MM.1S (cell line): ENCODE results near the gene PKDCC.

ENCODE experiments used
- DNase-seq: peaks from one replicate; pipeline ENCODE4 v3.0.0-alpha.2; 2015
- H2AFZ ChIP-seq: fragments of 300-600 bp; sonication (generic); 2 replicates; pipeline ENCODE4 v1.6.0; 2016; ENCODE audit warnings: antibody characterized with exemption, low read length
- H3F3A ChIP-seq: fragments of 300-600 bp; sonication (generic); 2 replicates; pipeline ENCODE4 v1.6.1; 2016; ENCODE audit warnings: mild to moderate bottlenecking, antibody characterized with exemption, low read length, moderate library complexity, mixed read lengths; ENCODE audit not compliant: insufficient read depth
- H3K27ac ChIP-seq: fragments of 300-600 bp; sonication (generic); 2 replicates; pipeline ENCODE4 v1.5.1; 2016; ENCODE audit warnings: mild to moderate bottlenecking, low read length
- H3K27me3 ChIP-seq: fragments of 300-600 bp; sonication (generic); replicated peaks from 2 replicates; pipeline ENCODE4 v1.6.0; 2016; ENCODE audit warnings: low read length; ENCODE audit not compliant: insufficient read depth
- H3K36me3 ChIP-seq: fragments of 300-600 bp; sonication (generic); replicated peaks from 2 replicates; pipeline ENCODE4 v1.6.1; 2016; ENCODE audit warnings: mild to moderate bottlenecking, low read length, mixed read lengths; ENCODE audit not compliant: insufficient read depth
- H3K4me1 ChIP-seq: fragments of 300-600 bp; sonication (generic); 2 replicates; pipeline ENCODE4 v1.6.1; 2016; ENCODE audit warnings: low read length, mixed read lengths
- H3K4me2 ChIP-seq: fragments of 300-600 bp; sonication (generic); 2 replicates; pipeline ENCODE4 v1.6.0; 2016; ENCODE audit warnings: low read depth, low read length
- H3K4me3 ChIP-seq: fragments of 300-600 bp; sonication (generic); 2 replicates; pipeline ENCODE4 v1.5.1; 2016; ENCODE audit warnings: low read length, mixed read lengths
- H3K79me2 ChIP-seq: fragments of 300-600 bp; sonication (generic); 2 replicates; pipeline ENCODE4 v1.6.1; 2016; ENCODE audit warnings: mixed run types, low read length, mixed read lengths
- H3K9ac ChIP-seq: fragments of 300-600 bp; sonication (generic); 2 replicates; pipeline ENCODE4 v1.6.1; 2016; ENCODE audit warnings: low read length, mixed read lengths
- H3K9me2 ChIP-seq: fragments of 300-600 bp; sonication (generic); replicated peaks from 2 replicates; pipeline ENCODE4 v1.6.1; 2016; ENCODE audit warnings: mild to moderate bottlenecking, low read length, mixed read lengths; ENCODE audit not compliant: insufficient read depth
- H3K9me3 ChIP-seq: fragments of 300-600 bp; sonication (generic); replicated peaks from 2 replicates; pipeline ENCODE4 v1.6.1; 2016; ENCODE audit warnings: mild to moderate bottlenecking, low read length, mixed read lengths; ENCODE audit not compliant: insufficient read depth
- H4K20me1 ChIP-seq: fragments of 300-600 bp; sonication (generic); 2 replicates; pipeline ENCODE4 v1.6.1; 2016; ENCODE audit warnings: mild to moderate bottlenecking, low read length, moderate library complexity, mixed read lengths; ENCODE audit not compliant: insufficient read depth
- EZH2 ChIP-seq: fragments of 300-600 bp; sonication (generic); optimal IDR thresholded peaks from 2 replicates; pipeline ENCODE3; 2017; ENCODE audit warnings: low read depth, mild to moderate bottlenecking, antibody characterized with exemption, low read length, mixed read lengths
- EZH2phosphoT487 ChIP-seq: fragments of 300-600 bp; sonication (generic); IDR thresholded peaks from 2 replicates; pipeline ENCODE4 v1.6.1; 2018; ENCODE audit warnings: antibody characterized with exemption, low read length
- TF ChIP-seq, protein P1 (sequence below): fragments of 300-600 bp; sonication (generic); IDR thresholded peaks from 2 replicates; pipeline ENCODE4 v1.5.1; 2016; ENCODE audit warnings: antibody characterized with exemption, low read length, mixed read lengths

Gene PKDCC

DNA sequence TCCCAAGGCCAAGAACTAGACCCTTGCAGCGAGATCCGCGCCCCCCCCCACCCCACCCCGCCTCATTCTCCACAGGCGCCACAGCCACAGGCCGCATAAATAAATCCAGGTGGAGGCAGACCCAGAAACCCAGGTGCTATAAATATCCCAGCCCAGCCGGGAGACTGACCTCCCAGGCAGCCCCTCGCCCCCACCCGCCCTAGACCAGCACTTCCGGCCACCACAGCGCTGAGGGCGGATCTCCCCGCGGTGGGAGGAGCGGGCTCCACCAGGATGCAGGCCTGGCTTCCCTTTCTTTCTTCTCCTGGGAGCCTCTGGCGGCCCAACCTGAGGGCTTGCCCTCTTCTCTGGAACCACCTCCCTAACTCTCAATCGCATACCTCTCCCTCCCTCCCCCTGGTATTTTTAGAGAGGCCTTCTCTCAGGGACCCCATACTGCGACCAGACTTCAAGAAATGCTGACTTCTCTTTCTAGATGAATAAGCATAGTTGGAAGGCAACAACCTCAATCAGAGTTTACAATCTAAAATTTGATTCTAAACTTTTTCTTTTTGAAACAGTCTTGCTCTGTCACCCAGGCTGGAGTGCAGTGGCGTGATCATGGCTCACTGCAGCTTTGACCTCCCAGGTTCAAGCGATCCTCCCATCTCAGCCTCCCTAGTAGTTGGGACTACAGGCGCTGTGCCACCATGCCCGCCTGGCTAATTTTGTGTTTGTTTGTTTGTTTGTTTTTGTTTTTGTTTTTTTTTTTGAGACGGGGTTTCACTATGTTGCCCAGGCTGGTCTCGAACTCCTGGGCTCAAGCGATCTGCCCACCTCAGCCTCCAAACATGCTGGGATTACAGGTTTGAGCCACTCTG is 55.0 kb downstream of the PKDCC start:
- peaks cover 68% of the 10 kb centered on the region for H3F3A ChIP-seq
- no peaks in the 10 kb centered on the region for H3K9me2 ChIP-seq
- H4K20me1 ChIP-seq: no peaks in the 10 kb centered on the region
- TF ChIP-seq EZH2 (no peak), EZH2phosphoT487 (no peak)
- TF ChIP-seq, protein P1, sequence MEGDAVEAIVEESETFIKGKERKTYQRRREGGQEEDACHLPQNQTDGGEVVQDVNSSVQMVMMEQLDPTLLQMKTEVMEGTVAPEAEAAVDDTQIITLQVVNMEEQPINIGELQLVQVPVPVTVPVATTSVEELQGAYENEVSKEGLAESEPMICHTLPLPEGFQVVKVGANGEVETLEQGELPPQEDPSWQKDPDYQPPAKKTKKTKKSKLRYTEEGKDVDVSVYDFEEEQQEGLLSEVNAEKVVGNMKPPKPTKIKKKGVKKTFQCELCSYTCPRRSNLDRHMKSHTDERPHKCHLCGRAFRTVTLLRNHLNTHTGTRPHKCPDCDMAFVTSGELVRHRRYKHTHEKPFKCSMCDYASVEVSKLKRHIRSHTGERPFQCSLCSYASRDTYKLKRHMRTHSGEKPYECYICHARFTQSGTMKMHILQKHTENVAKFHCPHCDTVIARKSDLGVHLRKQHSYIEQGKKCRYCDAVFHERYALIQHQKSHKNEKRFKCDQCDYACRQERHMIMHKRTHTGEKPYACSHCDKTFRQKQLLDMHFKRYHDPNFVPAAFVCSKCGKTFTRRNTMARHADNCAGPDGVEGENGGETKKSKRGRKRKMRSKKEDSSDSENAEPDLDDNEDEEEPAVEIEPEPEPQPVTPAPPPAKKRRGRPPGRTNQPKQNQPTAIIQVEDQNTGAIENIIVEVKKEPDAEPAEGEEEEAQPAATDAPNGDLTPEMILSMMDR: no peak
- H3K4me2 ChIP-seq: peak overlapping the region; percentile 87
- no peak for DNase-seq
- no peak overlapping the region for H2AFZ ChIP-seq
- H3K36me3 ChIP-seq: no peaks in the 10 kb centered on the region
- H3K9ac ChIP-seq: peak overlapping the region; percentile 84
- H3K79me2 ChIP-seq: peaks cover 15% of the 10 kb centered on the region
- H3K9me3 ChIP-seq: no peaks in the 10 kb centered on the region
- H3K4me3 ChIP-seq: peak overlapping the region; percentile 57
- H3K4me1 ChIP-seq: peaks cover 81% of the 10 kb centered on the region
- H3K27me3 ChIP-seq: no peaks in the 10 kb centered on the region
- H3K27ac ChIP-seq: peak overlapping the region; percentile 97

DNA sequence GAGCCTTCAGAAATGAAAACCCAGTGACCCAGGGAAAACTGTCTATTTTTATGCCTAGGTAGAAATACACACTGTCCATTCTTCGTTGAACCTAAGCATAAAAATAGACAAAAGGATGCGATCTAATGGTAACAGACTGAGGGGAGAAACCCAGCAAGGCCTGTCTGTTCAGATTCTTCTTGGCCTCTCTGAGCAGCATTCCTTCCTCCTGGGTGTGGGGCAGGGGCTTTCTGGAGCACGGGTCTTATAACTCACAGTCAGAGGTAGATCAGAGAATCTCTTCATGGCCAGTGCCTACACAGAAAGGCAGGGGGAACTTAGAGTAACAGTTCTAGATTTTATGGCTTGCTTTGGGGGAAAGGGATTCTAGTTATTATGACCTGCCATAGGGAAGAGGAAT is 56.0 kb downstream of the PKDCC start:
- Histone ChIP-seq H3K27me3 (no peaks in the 10 kb centered on the region), H3K9me3 (no peaks in the 10 kb centered on the region), H3K36me3 (no peaks in the 10 kb centered on the region), H3K9ac (no peak overlapping the region), H3K79me2 (peaks cover 22% of the 10 kb centered on the region), H3F3A (peaks cover 67% of the 10 kb centered on the region), H3K9me2 (no peaks in the 10 kb centered on the region), H3K4me2 (peak overlapping the region; percentile 87; the same call in 1 of the 2 replicates), H3K27ac (peak overlapping the region; percentile 97), H4K20me1 (no peaks in the 10 kb centered on the region), H3K4me3 (no peak overlapping the region), H2AFZ (no peak overlapping the region), H3K4me1 (peaks cover 80% of the 10 kb centered on the region)
- DNase-seq: no peak
- TF ChIP-seq EZH2: no peak
- no peak for TF ChIP-seq EZH2phosphoT487
- TF ChIP-seq, protein P1: no peak

DNA sequence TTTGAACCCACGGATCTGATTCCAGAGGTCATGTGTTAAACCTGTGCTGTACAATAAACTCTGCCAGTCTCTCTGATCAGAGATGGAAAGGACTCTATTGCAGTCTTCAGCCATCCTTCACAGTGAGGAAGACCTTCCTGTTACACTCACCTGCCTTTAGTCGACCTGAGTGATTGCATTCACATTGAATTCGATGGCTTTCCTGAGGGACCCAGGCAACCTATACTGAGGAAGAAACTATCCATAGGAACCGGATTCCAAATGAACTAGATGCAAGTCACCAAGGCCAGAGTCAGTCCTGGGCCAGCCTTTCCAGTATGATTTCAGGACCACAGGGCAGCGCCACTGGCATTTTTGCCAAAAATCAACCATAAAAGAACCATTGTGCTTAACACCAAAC is 56.8 kb downstream of the PKDCC start:
- Histone ChIP-seq H3K27ac (peak overlapping the region; percentile 97), H3K9ac (peak overlapping the region; percentile 76), H3K9me2 (no peaks in the 10 kb centered on the region), H3K36me3 (no peaks in the 10 kb centered on the region), H3K9me3 (no peaks in the 10 kb centered on the region), H2AFZ (no peak overlapping the region), H3K27me3 (no peaks in the 10 kb centered on the region), H3K4me3 (peak overlapping the region; percentile 57), H3F3A (peaks cover 61% of the 10 kb centered on the region), H3K4me1 (peaks cover 77% of the 10 kb centered on the region), H3K4me2 (peak overlapping the region; percentile 87), H4K20me1 (no peaks in the 10 kb centered on the region), H3K79me2 (peaks cover 22% of the 10 kb centered on the region)
- TF ChIP-seq EZH2phosphoT487 (no peak), EZH2 (no peak)
- no peak for DNase-seq
